Measurements from ENCODE around the gene ADCK1. TPM values are rescaled to one million over a fixed set of nuclear protein-coding genes. Genes with fewer than 3 reads are reported as not detected.

Gene ADCK1
- total and polyA plus RNA-seq, 2 experiments from 2014 or later = 4.7 to 6.6 TPM

GRCh38 chr14:77822741-77823140, 22.8 kb downstream of the ADCK1 start:
- no peak overlapping the region for H2AFZ ChIP-seq
- H3K4me2 ChIP-seq (ENCODE audit: unreplicated experiment) = no peak overlapping the region
- TF ChIP-seq EZH2 (IDR thresholded peaks at IDR 0.05; ENCODE audit: insufficient read depth, poor library complexity, severe bottlenecking) = no peak
- TF ChIP-seq EZH2phosphoT487 (IDR thresholded peaks at IDR 0.05; ENCODE audit: insufficient read depth, low read depth) = no peak
- H4K20me1 ChIP-seq (ENCODE audit: insufficient read depth) = no peaks in the 10 kb centered on the region
- no peaks in the 10 kb centered on the region for H3K9me2 ChIP-seq (ENCODE audit: insufficient read depth)
- no peak overlapping the region for H3K27ac ChIP-seq
- H3K4me3 ChIP-seq = no peak overlapping the region
- no peaks in the 10 kb centered on the region for H3K4me1 ChIP-seq (ENCODE audit: insufficient read depth)
- in situ Hi-C loops (cut with MboI) = no loop called here
- no peaks in the 10 kb centered on the region for H3K9me3 ChIP-seq (ENCODE audit: low read depth)
- no peaks in the 10 kb centered on the region for H3K79me2 ChIP-seq (ENCODE audit: insufficient read depth)
- no peaks in the 10 kb centered on the region; the same call in 1 of the 2 replicates for H3K36me3 ChIP-seq (ENCODE audit: low read depth)
- no peaks in the 10 kb centered on the region for H3K27me3 ChIP-seq (replicated peaks; ENCODE audit: insufficient read depth)
- no peaks in the 10 kb centered on the region for H3F3A ChIP-seq (ENCODE audit: insufficient read depth)
- no peak for DNase-seq
- H3K9ac ChIP-seq = no peak overlapping the region
- WGBS, 2 experiments (ENCODE audit: low coverage in 1 of 2, low lambda C conversion rate in 2 of 2, missing lambda C conversion rate in 2 of 2) = 87 to 94% methylated on average over 3 of the region's 3 CpGs

DNA sequence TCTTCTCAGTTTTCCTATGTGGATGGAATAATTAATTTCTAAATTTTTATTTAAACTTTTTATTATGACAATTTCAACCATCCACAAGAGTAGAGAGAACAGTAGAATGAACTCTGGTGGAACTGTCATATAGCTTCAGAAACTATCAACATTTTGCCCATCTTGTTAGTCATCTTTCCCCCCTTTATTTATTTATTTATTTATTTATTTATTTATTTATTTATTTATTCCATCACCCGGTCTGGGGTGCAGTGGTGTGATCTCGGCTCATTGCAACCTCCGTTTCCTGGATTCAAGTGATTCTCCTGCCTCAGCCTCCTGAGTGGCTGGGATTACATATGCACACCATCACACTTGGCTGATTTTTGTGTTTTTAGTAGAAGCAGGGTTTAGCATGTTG, 23.5 kb downstream of the ADCK1 start:
- H3K27me3 ChIP-seq (replicated peaks; ENCODE audit: insufficient read depth) = no peaks in the 10 kb centered on the region
- in situ Hi-C loops (cut with MboI) = no loop called here
- WGBS, 2 experiments (ENCODE audit: low coverage in 1 of 2, low lambda C conversion rate in 2 of 2, missing lambda C conversion rate in 2 of 2) = 93% methylated on average over 3 of the region's 3 CpGs
- no peaks in the 10 kb centered on the region for H3K79me2 ChIP-seq (ENCODE audit: insufficient read depth)
- H3K9me2 ChIP-seq (ENCODE audit: insufficient read depth) = no peaks in the 10 kb centered on the region
- no peaks in the 10 kb centered on the region for H3F3A ChIP-seq (ENCODE audit: insufficient read depth)
- no peak overlapping the region for H3K4me2 ChIP-seq (ENCODE audit: unreplicated experiment)
- no peaks in the 10 kb centered on the region; the same call in 1 of the 2 replicates for H3K36me3 ChIP-seq (ENCODE audit: low read depth)
- no peak overlapping the region for H3K27ac ChIP-seq
- H3K4me3 ChIP-seq = no peak overlapping the region
- H3K9ac ChIP-seq = no peak overlapping the region
- TF ChIP-seq EZH2phosphoT487 (IDR thresholded peaks at IDR 0.05; ENCODE audit: insufficient read depth, low read depth) = no peak
- TF ChIP-seq EZH2 (IDR thresholded peaks at IDR 0.05; ENCODE audit: insufficient read depth, poor library complexity, severe bottlenecking) = no peak
- no peaks in the 10 kb centered on the region for H3K4me1 ChIP-seq (ENCODE audit: insufficient read depth)
- no peak overlapping the region for H2AFZ ChIP-seq
- DNase-seq = no peak
- no peaks in the 10 kb centered on the region for H3K9me3 ChIP-seq (ENCODE audit: low read depth)
- H4K20me1 ChIP-seq (ENCODE audit: insufficient read depth) = no peaks in the 10 kb centered on the region

DNA sequence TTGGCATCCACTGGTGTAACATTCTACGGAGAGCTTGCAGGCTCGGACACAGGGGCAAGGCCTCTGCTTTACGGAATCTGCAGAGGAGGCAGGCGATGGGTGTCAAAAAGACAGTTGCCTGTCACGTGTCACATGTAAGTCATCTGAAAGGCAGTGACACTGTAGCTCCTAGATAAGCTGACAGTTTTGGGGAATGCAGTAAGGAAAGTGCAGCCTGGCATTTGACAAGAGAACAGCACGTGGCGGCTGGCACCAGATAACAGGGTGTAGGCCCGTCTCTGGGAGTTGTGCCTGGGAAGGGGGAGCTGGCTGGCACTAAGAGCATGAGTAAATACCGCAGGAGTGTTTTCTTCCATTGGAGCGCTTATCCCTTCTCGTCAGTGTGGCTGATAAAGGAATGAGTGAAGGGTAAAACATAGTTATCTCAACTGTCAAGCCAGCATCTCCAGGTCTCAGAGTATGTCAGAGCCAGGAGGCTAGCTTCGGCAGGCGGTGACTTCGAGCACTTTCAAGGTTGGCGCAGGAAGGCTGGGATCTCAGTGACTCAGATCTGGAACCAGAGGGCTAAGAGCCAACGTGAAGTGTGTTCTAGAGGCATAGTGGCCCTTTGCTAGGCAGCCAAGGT, 26.1 kb downstream of the ADCK1 start:
- no peak overlapping the region for H3K27ac ChIP-seq
- WGBS, 2 experiments (ENCODE audit: low coverage in 1 of 2, low lambda C conversion rate in 2 of 2, missing lambda C conversion rate in 2 of 2) = 84 to 85% methylated on average over 16 of the region's 16 CpGs
- H3F3A ChIP-seq (ENCODE audit: insufficient read depth) = no peaks in the 10 kb centered on the region
- H3K9me2 ChIP-seq (ENCODE audit: insufficient read depth) = no peaks in the 10 kb centered on the region
- H2AFZ ChIP-seq = no peak overlapping the region
- H3K27me3 ChIP-seq (replicated peaks; ENCODE audit: insufficient read depth) = no peaks in the 10 kb centered on the region
- TF ChIP-seq EZH2 (IDR thresholded peaks at IDR 0.05; ENCODE audit: insufficient read depth, poor library complexity, severe bottlenecking) (no peak), EZH2phosphoT487 (IDR thresholded peaks at IDR 0.05; ENCODE audit: insufficient read depth, low read depth) (no peak)
- H3K4me1 ChIP-seq (ENCODE audit: insufficient read depth) = no peaks in the 10 kb centered on the region
- no peaks in the 10 kb centered on the region for H3K36me3 ChIP-seq (ENCODE audit: low read depth)
- H3K4me3 ChIP-seq = no peak overlapping the region
- H4K20me1 ChIP-seq (ENCODE audit: insufficient read depth) = no peaks in the 10 kb centered on the region
- H3K4me2 ChIP-seq (ENCODE audit: unreplicated experiment) = no peak overlapping the region
- H3K9ac ChIP-seq = no peak overlapping the region
- no peaks in the 10 kb centered on the region for H3K9me3 ChIP-seq (ENCODE audit: low read depth)
- H3K79me2 ChIP-seq (ENCODE audit: insufficient read depth) = no peaks in the 10 kb centered on the region
- no peak for DNase-seq
- in situ Hi-C loops (cut with MboI) = no loop called here

- Histone ChIP-seq H3K4me1 (ENCODE audit: insufficient read depth) (no peaks in the 10 kb centered on the region), H4K20me1 (ENCODE audit: insufficient read depth) (no peaks in the 10 kb centered on the region), H3K9me2 (ENCODE audit: insufficient read depth) (no peaks in the 10 kb centered on the region), H3K27ac (no peak overlapping the region), H3K27me3 (replicated peaks; ENCODE audit: insufficient read depth) (no peaks in the 10 kb centered on the region), H3F3A (ENCODE audit: insufficient read depth) (no peaks in the 10 kb centered on the region), H3K9me3 (ENCODE audit: low read depth) (no peaks in the 10 kb centered on the region), H3K79me2 (ENCODE audit: insufficient read depth) (no peaks in the 10 kb centered on the region), H3K36me3 (ENCODE audit: low read depth) (no peaks in the 10 kb centered on the region), H3K4me3 (no peak overlapping the region), H3K4me2 (ENCODE audit: unreplicated experiment) (no peak overlapping the region), H2AFZ (no peak overlapping the region), H3K9ac (no peak overlapping the region)
- TF ChIP-seq EZH2 (IDR thresholded peaks at IDR 0.05; ENCODE audit: insufficient read depth, poor library complexity, severe bottlenecking) = no peak
- no peak for TF ChIP-seq EZH2phosphoT487 (IDR thresholded peaks at IDR 0.05; ENCODE audit: insufficient read depth, low read depth)
- in situ Hi-C loops (cut with MboI) = no loop called here
- WGBS, 2 experiments (ENCODE audit: low coverage in 1 of 2, low lambda C conversion rate in 2 of 2, missing lambda C conversion rate in 2 of 2) = 93 to 98% methylated on average over 2 of the region's 2 CpGs
- no peak for DNase-seq
Measured at GRCh38 chr14:77830692-77831091, 30.8 kb downstream of the ADCK1 start.

Data from GM23248 (cell line).